HCEC 1CT (cell line): ENCODE results near the gene CASR.

Experiments
- DNase-seq: peaks from one replicate; pipeline ENCODE4 v3.0.0-alpha.2; 2017

CASR gene

GRCh38 chr3:122263058-122263457 is 79.6 kb downstream of the CASR start:
- DNase-seq = no peak

GRCh38 chr3:122263974-122264588 is 80.6 kb downstream of the CASR start:
- DNase-seq = no peak

- no peak for DNase-seq
Observed at GRCh38 chr3:122265957-122266356, 82.5 kb downstream of the CASR start.

- no peak for DNase-seq
Observed at GRCh38 chr3:122268257-122269024, 85.0 kb downstream of the CASR start.

- DNase-seq = no peak
Observed at GRCh38 chr3:122269045-122269444, 85.6 kb downstream of the CASR start.

GRCh38 chr3:122271246-122271898 is 87.9 kb downstream of the CASR start:
- DNase-seq = no peak

- DNase-seq = no peak
Observed at GRCh38 chr3:122272879-122273278, 89.4 kb downstream of the CASR start.

GRCh38 chr3:122273498-122273897 is 90.0 kb downstream of the CASR start:
- no peak for DNase-seq

- DNase-seq = no peak
Observed at GRCh38 chr3:122281891-122282290, 98.4 kb downstream of the CASR start.

- DNase-seq = no peak
Observed at GRCh38 chr3:122283796-122284445, 100.5 kb downstream of the CASR start.

- no peak for DNase-seq
Observed at GRCh38 chr3:122284486-122284885, 101.0 kb downstream of the CASR start.

GRCh38 chr3:122294359-122294758 is 110.9 kb downstream of the CASR start:
- no peak for DNase-seq

GRCh38 chr3:122295266-122296062 is 112.0 kb downstream of the CASR start:
- DNase-seq = peak; percentile 1

- no peak for DNase-seq
Observed at GRCh38 chr3:122298239-122298638, 114.8 kb downstream of the CASR start.

GRCh38 chr3:122299215-122299614 is 115.7 kb downstream of the CASR start:
- no peak for DNase-seq

GRCh38 chr3:122299872-122300460 is 116.5 kb downstream of the CASR start:
- peak; percentile 11 for DNase-seq

- no peak for DNase-seq
Observed at GRCh38 chr3:122301063-122301462, 117.6 kb downstream of the CASR start.

- no peak for DNase-seq
Observed at GRCh38 chr3:122305818-122306621, 122.6 kb downstream of the CASR start.

GRCh38 chr3:122306622-122306953 is 123.1 kb downstream of the CASR start:
- DNase-seq = no peak

- DNase-seq = no peak
Observed at GRCh38 chr3:122307094-122307687, 123.7 kb downstream of the CASR start.

- DNase-seq = no peak
Observed at GRCh38 chr3:122307976-122308375, 124.5 kb downstream of the CASR start.
